Caco-2 (cell line): Measurements from ENCODE around the gene CC2D1B. TPM values are rescaled to one million over a fixed set of nuclear protein-coding genes. Genes with fewer than 3 reads are reported as not detected.

Experiments used
- BruUV-seq: library from RNA; stranded (reverse); fragments of 400-500 nt; replicated peaks from 2 replicates; lab custom pipeline; 2021; lab: Mats Ljungman, UMichigan
- CTCF ChIA-PET: fragments of 300-600 bp; sonication (Branson Sonifier 250); formaldehyde crosslinking; loops from one replicate; lab custom pipeline; 2022; ENCODE audit warnings: antibody characterized with exemption; lab: Charles Lee
- POLR2A ChIA-PET: fragments of 300-600 bp; sonication (Branson Sonifier 250); formaldehyde crosslinking; loops from one replicate; lab custom pipeline; 2022; ENCODE audit warnings: antibody characterized with exemption; lab: Charles Lee
- DNase-seq, 2 experiments: peaks; one replicate each; pipeline versions ENCODE4 v3.0.0 to v3.0.0-alpha.2; 2020 to 2022
- H3K27me3 ChIP-seq: replicated peaks from 2 replicates; pipeline ENCODE4 v1.6.0; 2011; ENCODE audit warnings: low read length; ENCODE audit not compliant: control insufficient read depth, insufficient read depth
- H3K36me3 ChIP-seq: 2 replicates; pipeline ENCODE4 v1.5.1; 2011; ENCODE audit warnings: low read length; ENCODE audit not compliant: control insufficient read depth, insufficient read depth
- H3K4me1 ChIP-seq: fragments of 250-450 bp; sonication (Bioruptor Pico); 2 replicates; pipeline ENCODE4 v1.5.1; 2020; ENCODE audit warnings: mild to moderate bottlenecking
- H3K4me3 ChIP-seq: 2 replicates; pipeline ENCODE4 v1.5.1; 2011; ENCODE audit warnings: low read depth, mild to moderate bottlenecking, control low read depth, low read length
- H3K9me3 ChIP-seq: fragments of 250-450 bp; sonication (Bioruptor Pico); 2 replicates; pipeline ENCODE4 v1.5.1; 2020; ENCODE audit warnings: mild to moderate bottlenecking, moderate library complexity
- H3K27ac Mint-ChIP-seq: one replicate; pipeline ENCODE4 v1.8.0; 2022; ENCODE audit warnings: mixed read lengths; ENCODE audit not compliant: unreplicated experiment
- H3K27me3 Mint-ChIP-seq: one replicate; pipeline ENCODE4 v1.8.0; 2022; ENCODE audit warnings: mixed read lengths; ENCODE audit not compliant: insufficient read depth, unreplicated experiment
- H3K36me3 Mint-ChIP-seq: one replicate; pipeline ENCODE4 v1.8.0; 2022; ENCODE audit warnings: mild to moderate bottlenecking, mixed read lengths; ENCODE audit not compliant: insufficient read depth, unreplicated experiment
- H3K4me1 Mint-ChIP-seq: one replicate; pipeline ENCODE4 v1.8.0; 2022; ENCODE audit warnings: low read depth, mixed read lengths; ENCODE audit not compliant: unreplicated experiment
- H3K4me3 Mint-ChIP-seq: one replicate; pipeline ENCODE4 v1.8.0; 2022; ENCODE audit warnings: mild to moderate bottlenecking, moderate library complexity, mixed read lengths; ENCODE audit not compliant: unreplicated experiment
- H3K9me3 Mint-ChIP-seq: one replicate; pipeline ENCODE4 v1.8.0; 2022; ENCODE audit warnings: mixed read lengths; ENCODE audit not compliant: unreplicated experiment
- CTCF ChIP-seq, 2 experiments: fragments of 200-600 bp in 1 of 2; IDR thresholded peaks; 1 replicate in 1 of 2; 2 replicates in 1 of 2; pipeline versions ENCODE4 v1.5.1 to v1.8.0; 2011 to 2022; ENCODE audit warnings: antibody characterized with exemption in 1 of 2, control low read depth in 1 of 2, inconsistent platforms in 1 of 2, low read depth in 1 of 2, low read length in 1 of 2, mild to moderate bottlenecking in 1 of 2, moderate library complexity in 1 of 2; ENCODE audit not compliant: insufficient read depth in 1 of 2, severe bottlenecking in 1 of 2, unreplicated experiment in 1 of 2
- intact Hi-C: fragments of 100-400 bp; cut with micrococcal nuclease; formaldehyde crosslinking; loops from one replicate; pipeline ENCODE4 v1.10.0; 2022; ENCODE audit not compliant: unreplicated experiment
- total RNA-seq: library from RNA; stranded (reverse); gene quantifications from 2 replicates; pipeline ENCODE4 v1.2.3, GENCODE V29; 2022

CC2D1B gene
- total RNA-seq, 1 experiment from 2014 or later = 31.1 TPM

DNA sequence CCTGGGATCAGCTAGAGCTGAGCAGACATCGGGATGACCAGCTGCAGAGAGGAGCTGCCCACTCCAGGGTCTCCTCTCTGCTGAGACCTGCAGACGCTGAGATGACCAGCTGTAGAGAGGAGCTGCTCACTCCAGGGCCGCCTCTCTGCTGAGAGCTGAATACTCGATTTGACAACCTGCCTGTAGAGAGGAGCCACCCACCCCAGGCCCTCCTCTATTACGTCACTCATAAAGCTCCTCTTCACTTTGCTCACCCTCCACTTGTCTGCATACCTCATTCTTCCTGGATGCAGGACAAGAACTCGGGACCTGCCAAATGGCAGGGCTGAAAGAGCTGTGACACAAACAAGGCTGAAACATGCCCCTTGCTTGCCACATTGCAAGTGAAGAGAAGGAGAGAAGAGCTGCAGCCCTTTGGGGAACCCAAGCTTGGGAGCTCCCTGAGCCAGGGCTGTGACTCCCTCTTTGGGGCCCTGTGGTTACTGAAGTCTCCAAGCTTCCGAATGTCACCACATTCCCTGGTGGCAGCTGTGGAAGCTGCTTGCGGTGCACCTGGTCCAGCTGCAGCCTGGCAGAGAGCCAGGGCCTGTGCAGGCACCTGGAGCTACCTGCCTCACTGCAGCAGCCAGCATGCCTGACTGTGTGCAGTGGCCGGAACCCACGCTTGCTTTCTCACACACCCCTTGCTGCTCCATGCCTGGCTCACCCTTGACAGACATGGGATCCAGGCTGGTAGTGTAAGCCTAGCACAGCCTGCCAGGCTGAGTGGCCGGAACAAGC, 59.6 kb downstream of the CC2D1B start:
- Mint-ChIP-seq H3K36me3 (peaks cover 4% of the 10 kb centered on the region), H3K27ac (no peak overlapping the region), H3K4me3 (no peak overlapping the region), H3K4me1 (no peaks in the 10 kb centered on the region), H3K9me3 (no peaks in the 10 kb centered on the region), H3K27me3 (no peaks in the 10 kb centered on the region)
- H3K4me1 ChIP-seq = no peaks in the 10 kb centered on the region
- no peaks in the 10 kb centered on the region for H3K27me3 ChIP-seq
- CTCF ChIA-PET = no interaction called here
- DNase-seq = no peak
- no peaks in the 10 kb centered on the region for H3K36me3 ChIP-seq
- intact Hi-C loops = no loop called here
- no peaks in the 10 kb centered on the region for H3K9me3 ChIP-seq
- POLR2A ChIA-PET = no interaction called here
- TF ChIP-seq CTCF (IDR thresholded peaks at IDR 0.05; ENCODE audit: insufficient read depth in 1 of 2, low read depth in 1 of 2, low read length in 1 of 2, severe bottlenecking in 1 of 2, unreplicated experiment in 1 of 2) = no peak
- BruUV-seq = no TSS peak
- no peak overlapping the region for H3K4me3 ChIP-seq

DNA sequence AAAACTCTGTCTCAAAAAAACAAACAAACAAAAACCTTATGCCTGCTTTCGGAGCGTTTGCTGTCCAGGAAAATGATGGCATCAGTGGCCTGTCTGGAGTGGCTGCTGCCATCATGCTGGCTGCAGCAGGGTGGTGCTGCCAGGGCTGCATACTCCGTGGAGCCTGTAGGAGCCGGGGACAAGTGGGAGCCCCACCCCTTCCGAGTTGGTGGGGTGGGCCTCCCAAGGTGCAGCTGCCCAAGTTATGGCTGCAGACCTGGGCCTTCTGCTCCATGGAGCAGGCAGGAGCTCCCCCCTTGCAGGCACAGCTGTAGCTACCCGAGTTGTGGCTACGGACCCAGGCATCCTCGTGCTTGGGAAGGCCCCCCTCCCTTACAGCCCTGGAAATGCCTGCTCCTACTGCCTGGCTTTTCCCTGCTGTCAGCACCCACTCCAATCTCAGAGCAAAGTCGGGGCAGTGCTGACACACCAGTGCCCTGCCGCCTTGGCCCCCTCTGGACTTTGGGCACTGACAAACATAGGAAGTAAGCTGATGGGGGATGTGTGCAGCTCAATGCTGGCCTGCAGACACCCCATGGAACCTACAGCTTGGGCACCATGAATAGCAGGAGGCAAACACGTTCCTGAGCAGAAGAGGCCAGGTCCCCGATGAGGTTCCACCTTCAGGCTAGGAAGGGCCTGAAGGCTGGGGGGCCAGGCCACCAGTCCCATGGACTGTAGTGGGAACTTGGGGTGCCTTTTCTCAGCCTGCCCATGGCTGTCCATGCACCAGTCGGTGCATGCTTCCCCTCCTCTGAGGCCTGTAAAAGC, 60.4 kb downstream of the CC2D1B start:
- H3K27me3 Mint-ChIP-seq = no peaks in the 10 kb centered on the region
- H3K4me3 Mint-ChIP-seq = no peak overlapping the region
- DNase-seq = no peak
- H3K27ac Mint-ChIP-seq = no peak overlapping the region
- no peaks in the 10 kb centered on the region for H3K4me1 Mint-ChIP-seq
- Histone ChIP-seq H3K27me3 (no peaks in the 10 kb centered on the region), H3K36me3 (no peaks in the 10 kb centered on the region), H3K9me3 (no peaks in the 10 kb centered on the region), H3K4me1 (no peaks in the 10 kb centered on the region), H3K4me3 (no peak overlapping the region)
- H3K36me3 Mint-ChIP-seq = peaks cover 4% of the 10 kb centered on the region
- intact Hi-C loops = no loop called here
- no TSS peak for BruUV-seq
- CTCF ChIA-PET = no interaction called here
- no peak for TF ChIP-seq CTCF (IDR thresholded peaks at IDR 0.05; ENCODE audit: insufficient read depth in 1 of 2, low read depth in 1 of 2, low read length in 1 of 2, severe bottlenecking in 1 of 2, unreplicated experiment in 1 of 2)
- no peaks in the 10 kb centered on the region for H3K9me3 Mint-ChIP-seq
- POLR2A ChIA-PET = no interaction called here

Other genes with a start within 250 kb of the CC2D1B start
- gene ZFYVE9, start 224.1 kb downstream of the CC2D1B start, total RNA-seq = 18.0 and 18.4 TPM in 2 replicates
- 12.1 and 14.0 TPM in 2 replicates for gene ORC1, start 38.2 kb upstream of the CC2D1B start, total RNA-seq
- gene PRPF38A, start 38.4 kb upstream of the CC2D1B start, total RNA-seq = 40.4 and 43.1 TPM in 2 replicates
- 54.9 and 57.6 TPM in 2 replicates for gene TUT4, start 186.9 kb upstream of the CC2D1B start, total RNA-seq
- 19.4 and 21.7 TPM in 2 replicates for gene GPX7, start 236.2 kb upstream of the CC2D1B start, total RNA-seq